K562 (cell line): Measurements from ENCODE around the gene UBE2L3. TPM values are rescaled to one million over a fixed set of nuclear protein-coding genes. Genes with fewer than 3 reads are reported as not detected.
A peak's percentile ranks its signal among the peaks of the same experiment; 100 is the strongest.

Experiments used
- CBX2 ChIP-seq: fragments of 200-600 bp; sonication (generic); IDR thresholded peaks from one replicate; pipeline ENCODE4 v1.6.1; 2012; ENCODE audit warnings: mild to moderate bottlenecking, low read length, inconsistent platforms; ENCODE audit not compliant: insufficient read depth, poor library complexity, severe bottlenecking
- CBX3 ChIP-seq, 2 experiments: IDR thresholded peaks; 1 replicate in 1 of 2; 2 replicates in 1 of 2; pipeline ENCODE4 v1.6.1; 2012; ENCODE audit warnings: inconsistent platforms in 2 of 2, low read length in 2 of 2, borderline replicate concordance in 1 of 2, control low read depth in 1 of 2
- CEBPG ChIP-seq, 3 experiments: fragments of 200-800 bp in 1 of 3; sonication (Bioruptor generic) in 1 of 3; sonication (generic) in 1 of 3; formaldehyde crosslinking in 1 of 3; IDR thresholded peaks in 2 of 3; conservative IDR thresholded peaks in 1 of 3; 2 replicates each; pipeline versions ENCODE4 v1.6.1 to v1.8.0; 2016 to 2022; ENCODE audit warnings: missing compliant biosample characterization in 2 of 3, missing genetic modification characterization in 2 of 3, mild to moderate bottlenecking in 1 of 3, missing genetic modification reagents in 1 of 3
- DMBX1 ChIP-seq: fragments of 250-450 bp; sonication (Bioruptor Pico); IDR thresholded peaks from 2 replicates; pipeline ENCODE4 v1.8.0; 2022; ENCODE audit warnings: inconsistent platforms, mild to moderate bottlenecking, moderate library complexity, borderline replicate concordance
- FOXM1 ChIP-seq, 2 experiments: fragments of 450-650 bp in 1 of 2; sonication (generic) in 1 of 2; formaldehyde crosslinking in 1 of 2; IDR thresholded peaks; 2 replicates each; pipeline versions ENCODE4 v1.6.1 to v1.9.0; 2017 to 2022; ENCODE audit warnings: low read depth in 2 of 2, mild to moderate bottlenecking in 2 of 2, missing genetic modification reagents in 1 of 2, moderate library complexity in 1 of 2
- ID3 ChIP-seq, 2 experiments: fragments of 250-450 bp in 1 of 2; fragments of 450-650 bp in 1 of 2; sonication (Bioruptor Pico) in 1 of 2; IDR thresholded peaks; 2 replicates each; pipeline versions ENCODE4 v1.6.1 to v1.8.0; 2016 to 2021; ENCODE audit warnings: mild to moderate bottlenecking in 2 of 2, moderate library complexity in 2 of 2, missing compliant biosample characterization in 1 of 2, missing genetic modification characterization in 1 of 2
- IRF2 ChIP-seq: sonication (generic); formaldehyde crosslinking; IDR thresholded peaks from 2 replicates; pipeline ENCODE4 v1.8.1; 2022; ENCODE audit warnings: mild to moderate bottlenecking, missing genetic modification reagents
- KLF1 ChIP-seq: fragments of 450-650 bp; IDR thresholded peaks from 2 replicates; pipeline ENCODE4 v1.6.1; 2016; ENCODE audit warnings: missing genetic modification characterization, missing compliant biosample characterization
- PHB ChIP-seq: fragments of 250-450 bp; sonication (Bioruptor Pico); IDR thresholded peaks from 2 replicates; pipeline ENCODE4 v1.5.0; 2021
- RBM22 ChIP-seq: fragments of 200-400 bp; formaldehyde crosslinking; IDR thresholded peaks from 2 replicates; pipeline ENCODE4 v1.6.1; 2018; ENCODE audit warnings: low read length, low read depth; ENCODE audit not compliant: poor library complexity, severe bottlenecking
- SP1 ChIP-seq: sonication (generic); formaldehyde crosslinking; IDR thresholded peaks from 2 replicates; pipeline ENCODE4 v1.8.1; 2022; ENCODE audit warnings: mild to moderate bottlenecking, missing genetic modification reagents
- SPI1 ChIP-seq: IDR thresholded peaks from 2 replicates; pipeline ENCODE4 v1.6.1; 2011; ENCODE audit warnings: low read depth, low read length, control low read depth, borderline replicate concordance
- TCF15 ChIP-seq: fragments of 250-450 bp; sonication (Bioruptor Pico); IDR thresholded peaks from 2 replicates; pipeline ENCODE4 v1.8.0; 2022; ENCODE audit warnings: moderate library complexity, mild to moderate bottlenecking, inconsistent platforms
- U2AF2 ChIP-seq: fragments of 200-400 bp; formaldehyde crosslinking; optimal IDR thresholded peaks from 2 replicates; pipeline ENCODE3; 2017; ENCODE audit warnings: low read depth, mild to moderate bottlenecking, low read length
- ZBED1 ChIP-seq: IDR thresholded peaks from 2 replicates; pipeline ENCODE4 v1.6.1; 2014
- ZMIZ1 ChIP-seq, 2 experiments: fragments of 150-350 bp in 1 of 2; IDR thresholded peaks; 2 replicates each; pipeline ENCODE4 v1.6.1; 2012 to 2016; ENCODE audit warnings: low read depth in 2 of 2, low read length in 2 of 2, mild to moderate bottlenecking in 1 of 2, moderate library complexity in 1 of 2
- ZNF24 ChIP-seq: fragments of 450-650 bp; IDR thresholded peaks from 2 replicates; pipeline ENCODE4 v1.6.1; 2016
- ZNF274 ChIP-seq: IDR thresholded peaks from 2 replicates; pipeline ENCODE4 v1.6.1; 2011; ENCODE audit warnings: low read depth, mild to moderate bottlenecking, low read length, moderate library complexity, borderline replicate concordance
- ZNF395 ChIP-seq: fragments of 200-800 bp; sonication (Bioruptor generic); IDR thresholded peaks from 2 replicates; pipeline ENCODE4 v1.6.1; 2017; ENCODE audit warnings: missing genetic modification characterization, missing compliant biosample characterization
- polyA plus RNA-seq, 8 experiments: library from polyadenylated mRNA; depleted of rRNA in 4 of 8; stranded (reverse) in 5 of 8; unstranded in 3 of 8; fragments of >200 nt; fragmentation: Nextera tagmentation in 2 of 8; fragmentation: Illumina TruSeq in 1 of 8; extraction: Ambion mirVana in 2 of 8; extraction: Trizol in 1 of 8; gene quantifications; 2 replicates each; pipeline versions ENCODE4 v1.2.1 to v1.2.3, GENCODE V29; 2011 to 2014; ENCODE audit warnings: inconsistent platforms in 1 of 8, missing spikeins in 1 of 8
- total RNA-seq, 7 experiments: library from RNA; depleted of rRNA in 6 of 7; stranded (reverse); fragments of >200 nt in 6 of 7; fragmentation: Illumina TruSeq in 2 of 7; extraction: Trizol in 2 of 7; gene quantifications; 2 replicates each; pipeline versions ENCODE4 v1.2.1 to v1.2.3, GENCODE V29; 2011 to 2021; ENCODE audit warnings: low replicate concordance in 1 of 7

UBE2L3 gene
- total and polyA plus RNA-seq, 9 of the 15 experiments (the other 6 are each of a cell fraction or from before 2014, with no cell fraction given), result 215 to 625 (median 285) TPM

GRCh38 chr22:21602579-21602978, 35.1 kb downstream of the UBE2L3 start (continued):
- TF ChIP-seq IRF2 (CRISPR knock-in tag) (peak; percentile 93), SPI1 (0 out of 2 replicates have a peak, but pooled peaks have one; percentile 1), TCF15 (CRISPR knock-in tag) (no peak), ZBED1 (no peak), U2AF2 (no peak), CEBPG (CRISPR knock-in tag; IDR thresholded peaks at IDR 0.05) (0 out of 2 replicates have a peak, but pooled peaks have one; percentile 12), CEBPG (tag; conservative IDR thresholded peaks at IDR 0.05 in 1 of 2, IDR thresholded peaks at IDR 0.05 in 1 of 2) (no peak), ZNF274 (no peak), ZNF24 (no peak), RBM22 (peak; percentile 27), FOXM1 (IDR thresholded peaks at IDR 0.05; ENCODE audit: low read depth) (no peak), FOXM1 (CRISPR knock-in tag; IDR thresholded peaks at IDR 0.05; ENCODE audit: low read depth) (no peak), DMBX1 (no peak), PHB (CRISPR knock-in tag) (peak; percentile 87; the same call in 1 of the 2 replicates), ID3 (CRISPR knock-in tag; IDR thresholded peaks at IDR 0.05) (no peak), ID3 (tag; IDR thresholded peaks at IDR 0.05) (peak; percentile 18; the same call in 1 of the 2 replicates), KLF1 (tag) (no peak), ZNF395 (CRISPR knock-in tag) (no peak), ZMIZ1 (IDR thresholded peaks at IDR 0.05; ENCODE audit: low read depth in 2 of 2, low read length in 2 of 2) (no peak), CBX3 (IDR thresholded peaks at IDR 0.05; ENCODE audit: borderline replicate concordance in 1 of 2, low read length in 2 of 2) (no peak), SP1 (no peak), CBX2 (no peak)
